SK-N-SH (cell line): ENCODE measurements around the gene HIVEP2. TPM values are rescaled to one million over a fixed set of nuclear protein-coding genes. Genes with fewer than 3 reads are reported as not detected.

ENCODE experiments used
- CTCF ChIA-PET: fragments of 300-600, 350-600 bp; formaldehyde crosslinking; extraction: SDS; loops from one replicate; lab custom pipeline; 2021; lab: Yijun Ruan, JAX
- POLR2A ChIA-PET: fragments of 350-600 bp; sonication (Branson Sonifier 250); formaldehyde crosslinking; extraction: SDS; loops from one replicate; lab custom pipeline; 2020; ENCODE audit warnings: antibody characterized with exemption, inconsistent platforms; lab: Yijun Ruan, JAX
- DNase-seq: peaks from one replicate; pipeline ENCODE4 v3.0.0; 2012
- H2AFZ ChIP-seq: fragments of 200-600 bp; sonication (generic); 2 replicates; pipeline ENCODE4 v1.8.1; 2016; ENCODE audit warnings: antibody characterized with exemption, mild to moderate bottlenecking, low read depth
- H3F3A ChIP-seq: fragments of 200-600 bp; sonication (generic); replicated peaks from 2 replicates; pipeline ENCODE3; 2016; ENCODE audit warnings: antibody characterized with exemption, mild to moderate bottlenecking; ENCODE audit not compliant: insufficient read depth
- H3K27ac ChIP-seq, 2 experiments: fragments of 200-500 bp in 1 of 2; fragments of 200-600 bp in 1 of 2; sonication (Bioruptor generic) in 1 of 2; sonication (generic), shearing (Covaris generic) in 1 of 2; 2 replicates each; pipeline versions ENCODE4 v1.5.1 to v1.6.1; 2014 to 2016; ENCODE audit warnings: low read depth in 2 of 2, inconsistent platforms in 1 of 2, low read length in 1 of 2, mild to moderate bottlenecking in 1 of 2, mixed read lengths in 1 of 2
- H3K27me3 ChIP-seq: fragments of 200-600 bp; sonication (generic), shearing (Covaris generic); 2 replicates; pipeline ENCODE4 v1.6.1; 2016; ENCODE audit warnings: mixed run types; ENCODE audit not compliant: insufficient read depth
- H3K36me3 ChIP-seq, 2 experiments: fragments of 200-500 bp in 1 of 2; fragments of 200-600 bp in 1 of 2; sonication (Bioruptor generic) in 1 of 2; sonication (generic) in 1 of 2; replicated peaks in 1 of 2; 2 replicates each; pipeline versions ENCODE3 to v1.5.1; 2014 to 2016; ENCODE audit warnings: low read length in 1 of 2, mild to moderate bottlenecking in 1 of 2; ENCODE audit not compliant: insufficient read depth in 2 of 2, control insufficient read depth in 1 of 2
- H3K4me1 ChIP-seq, 2 experiments: fragments of 200-500 bp in 1 of 2; fragments of 200-600 bp in 1 of 2; sonication (Bioruptor generic) in 1 of 2; sonication (generic), shearing (Covaris generic) in 1 of 2; 2 replicates each; pipeline versions ENCODE4 v1.5.1 to v1.6.1; 2014 to 2016; ENCODE audit warnings: low read depth in 1 of 2, low read length in 1 of 2, mixed run types in 1 of 2; ENCODE audit not compliant: insufficient read depth in 2 of 2, control insufficient read depth in 1 of 2
- H3K4me2 ChIP-seq: fragments of 200-600 bp; sonication (generic), shearing (Covaris generic); 2 replicates; pipeline ENCODE4 v1.6.1; 2017; ENCODE audit warnings: mixed run types
- H3K4me3 ChIP-seq, 2 experiments: fragments of 200-500 bp in 1 of 2; fragments of 200-600 bp in 1 of 2; sonication (Bioruptor generic) in 1 of 2; sonication (generic), shearing (Covaris generic) in 1 of 2; 2 replicates each; pipeline versions ENCODE4 v1.5.1 to v1.8.1; 2014 to 2016; ENCODE audit warnings: low read depth in 2 of 2, inconsistent platforms in 1 of 2, low read length in 1 of 2, mild to moderate bottlenecking in 1 of 2, mixed read lengths in 1 of 2, moderate library complexity in 1 of 2
- H3K79me2 ChIP-seq: fragments of 200-600 bp; sonication (generic); 2 replicates; pipeline ENCODE4 v1.8.1; 2017; ENCODE audit warnings: mild to moderate bottlenecking; ENCODE audit not compliant: insufficient read depth
- H3K9ac ChIP-seq: fragments of 200-600 bp; sonication (generic); 2 replicates; pipeline ENCODE4 v1.6.1; 2017; ENCODE audit warnings: mixed run types
- H3K9me2 ChIP-seq: fragments of 200-600 bp; sonication (generic); 2 replicates; pipeline ENCODE4 v1.6.1; 2017; ENCODE audit warnings: mixed run types
- H3K9me3 ChIP-seq: fragments of 200-600 bp; sonication (generic); 2 replicates; pipeline ENCODE4 v1.6.1; 2017; ENCODE audit warnings: mixed run types, mild to moderate bottlenecking, moderate library complexity
- H4K20me1 ChIP-seq: fragments of 200-600 bp; sonication (generic); 2 replicates; pipeline ENCODE4 v1.6.1; 2017; ENCODE audit warnings: mild to moderate bottlenecking, mixed run types; ENCODE audit not compliant: insufficient read depth
- CHD2 ChIP-seq: fragments of 150-350 bp; IDR thresholded peaks from 2 replicates; pipeline ENCODE4 v1.6.1; 2018; ENCODE audit warnings: low read length; ENCODE audit not compliant: partially characterized antibody
- CTCF ChIP-seq: fragments of 200-600 bp; sonication (generic); IDR thresholded peaks from 2 replicates; pipeline ENCODE4 v1.6.1; 2017; ENCODE audit warnings: antibody characterized with exemption, mild to moderate bottlenecking, moderate library complexity
- ELF1 ChIP-seq: IDR thresholded peaks from 2 replicates; pipeline ENCODE4 v1.4.0; 2012
- EP300 ChIP-seq, 2 experiments: IDR thresholded peaks; 2 replicates each; pipeline versions ENCODE4 v1.4.0 to v1.6.1; 2012; ENCODE audit warnings: borderline replicate concordance in 1 of 2, low read depth in 1 of 2, low read length in 1 of 2
- FOXM1 ChIP-seq: IDR thresholded peaks from 2 replicates; pipeline ENCODE4 v1.4.0; 2012; ENCODE audit warnings: low read depth, mild to moderate bottlenecking
- JUND ChIP-seq: IDR thresholded peaks from 2 replicates; pipeline ENCODE4 v1.4.0; 2012
- MEF2A ChIP-seq: IDR thresholded peaks from 2 replicates; pipeline ENCODE4 v1.4.0; 2012; ENCODE audit warnings: low read depth, borderline replicate concordance
- NFIC ChIP-seq: IDR thresholded peaks from 2 replicates; pipeline ENCODE4 v1.4.0; 2012; ENCODE audit warnings: borderline replicate concordance
- POLR2AphosphoS5 ChIP-seq: IDR thresholded peaks from 2 replicates; pipeline ENCODE4 v1.6.1; 2012; ENCODE audit warnings: low read depth, low read length
- RAD21 ChIP-seq: IDR thresholded peaks from 2 replicates; pipeline ENCODE4 v1.6.1; 2012; ENCODE audit warnings: mild to moderate bottlenecking, low read length
- RFX5 ChIP-seq: IDR thresholded peaks from 2 replicates; pipeline ENCODE4 v1.6.1; 2012; ENCODE audit warnings: mild to moderate bottlenecking, improper control_type of control experiment, low read length
- RXRA ChIP-seq: IDR thresholded peaks from 2 replicates; pipeline ENCODE4 v1.4.0; 2012; ENCODE audit warnings: low read depth, mild to moderate bottlenecking, borderline replicate concordance
- SMC3 ChIP-seq: IDR thresholded peaks from 2 replicates; pipeline ENCODE4 v1.6.1; 2012; ENCODE audit warnings: low read depth, low read length, improper control_type of control experiment
- YY1 ChIP-seq: IDR thresholded peaks from 2 replicates; pipeline ENCODE4 v1.4.0; 2012; ENCODE audit warnings: low read depth, mild to moderate bottlenecking
- WGBS: methylation state at CpG from one replicate; pipeline ENCODE4 v1.1.6; 2017; ENCODE audit warnings: low lambda C conversion rate; 5-methylcytosine and 5-hydroxymethylcytosine counted together
- polyA plus RNA-seq, 3 experiments: library from polyadenylated mRNA; depleted of rRNA; stranded (reverse); fragments of >200 nt; gene quantifications; 2 replicates each; pipeline ENCODE4 v1.2.3, GENCODE V29; 2012
- TF ChIP-seq, protein P1 (sequence below): IDR thresholded peaks from 2 replicates; pipeline ENCODE4 v1.4.0; 2012; ENCODE audit warnings: low read depth, borderline replicate concordance
- TF ChIP-seq, protein P2 (sequence below): IDR thresholded peaks from 2 replicates; pipeline ENCODE4; 2012
- TF ChIP-seq, protein P3 (sequence below): IDR thresholded peaks from 2 replicates; pipeline ENCODE4 v1.4.0; 2012; ENCODE audit warnings: low read depth, borderline replicate concordance

The HIVEP2 gene
- polyA plus RNA-seq, 1 of the 3 experiments (the other 2 are of a cell fraction): 2.5 TPM

DNA sequence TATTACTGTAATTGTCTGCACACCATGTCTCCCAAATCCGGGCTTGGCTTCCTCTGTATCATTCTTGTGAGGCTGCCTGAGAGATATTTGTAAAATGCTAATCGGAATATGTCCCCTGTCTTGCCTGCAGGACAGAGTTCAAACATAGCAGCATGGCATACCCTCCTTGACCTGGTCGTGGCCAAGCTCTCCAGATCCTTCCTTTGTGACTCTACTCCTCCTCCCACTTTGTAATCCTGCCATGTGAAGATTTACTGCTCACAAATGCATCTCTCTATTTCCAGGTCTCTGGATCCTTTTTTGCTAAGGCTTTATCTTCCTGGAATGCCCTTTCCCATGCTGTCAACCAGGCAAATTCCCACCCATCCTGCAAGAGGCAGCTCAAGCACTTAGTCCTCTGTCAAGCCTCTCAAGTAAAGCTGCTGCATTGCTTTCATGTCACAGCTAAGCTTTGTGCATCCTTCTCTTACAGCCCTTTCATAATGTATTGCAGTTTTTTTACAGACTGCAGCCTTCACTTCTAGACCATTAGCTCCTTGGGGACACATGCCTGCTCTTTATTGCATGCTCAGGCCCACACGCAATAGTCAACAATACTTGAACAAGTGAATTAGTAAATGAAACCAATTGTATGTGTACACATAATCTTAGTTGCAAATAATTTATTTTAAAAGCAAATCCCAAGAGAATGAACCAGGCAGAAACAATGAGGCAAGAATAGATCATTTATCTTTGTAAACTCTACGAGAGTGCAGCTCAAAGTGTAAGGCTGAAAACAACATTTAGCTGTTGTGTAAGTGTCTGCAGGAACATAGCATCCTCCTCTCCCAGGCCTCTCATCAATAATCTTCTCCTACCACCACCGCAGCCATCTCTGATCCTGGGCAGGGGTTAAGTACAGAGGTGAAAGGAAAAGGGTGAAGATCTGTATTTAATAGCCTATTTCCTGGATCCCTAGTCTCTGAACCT is 45.8 kb downstream of the HIVEP2 start:
- peaks cover 9% of the 10 kb centered on the region for H3F3A ChIP-seq
- no peak for DNase-seq
- WGBS: 95% methylated on average over 6 of the region's 6 CpGs
- H3K27ac ChIP-seq: no peak overlapping the region
- peaks cover 0 to 9% of the 10 kb centered on the region in 2 experiments; a peak in 2 of 4 replicates for H3K4me1 ChIP-seq
- no peaks in the 10 kb centered on the region for H3K27me3 ChIP-seq
- H3K4me3 ChIP-seq: no peak overlapping the region
- H3K9ac ChIP-seq: no peak overlapping the region
- no peaks in the 10 kb centered on the region for H4K20me1 ChIP-seq
- no peak overlapping the region for H2AFZ ChIP-seq
- ChIA-PET CTCF (interaction anchor here (0.6 kb wide), 1 partner anchor 668 kb away, joined by 3 read pairs; no protein-coding TSS in a partner anchor), POLR2A (no interaction called here)
- no peak overlapping the region for H3K4me2 ChIP-seq
- TF ChIP-seq CTCF: no peak
- TF ChIP-seq YY1: no peak
- no peak for TF ChIP-seq ELF1
- H3K9me3 ChIP-seq: no peaks in the 10 kb centered on the region
- H3K36me3 ChIP-seq: peaks cover 0 to 3% of the 10 kb centered on the region in 2 experiments
- no peaks in the 10 kb centered on the region for H3K9me2 ChIP-seq
- H3K79me2 ChIP-seq: peaks cover 29% of the 10 kb centered on the region

DNA sequence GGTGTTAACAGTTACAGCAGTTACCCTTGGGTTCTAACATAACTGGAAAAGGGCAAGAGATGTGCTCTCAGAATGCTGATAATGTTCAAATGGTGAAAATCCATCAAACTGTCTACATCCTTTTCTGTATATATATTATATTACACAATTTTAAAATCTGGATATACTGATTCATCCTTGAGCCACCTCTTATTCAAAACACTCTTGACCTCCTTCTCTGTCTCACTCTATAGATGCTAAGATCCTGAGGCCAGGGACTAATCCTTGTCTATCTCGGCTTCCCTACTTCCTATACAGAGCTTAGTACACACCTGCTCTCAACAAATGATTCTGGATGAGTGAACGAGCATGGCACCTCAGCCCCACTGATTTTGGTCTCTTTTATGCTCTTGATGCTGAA is 47.3 kb downstream of the HIVEP2 start:
- H3K4me2 ChIP-seq: no peak overlapping the region
- no peaks in the 10 kb centered on the region for H4K20me1 ChIP-seq
- DNase-seq: no peak
- H3K9me2 ChIP-seq: no peaks in the 10 kb centered on the region
- no peak overlapping the region for H3K4me3 ChIP-seq
- peaks cover 32% of the 10 kb centered on the region for H3K79me2 ChIP-seq
- H3K27ac ChIP-seq: no peak overlapping the region
- H2AFZ ChIP-seq: no peak overlapping the region
- POLR2A ChIA-PET: no interaction called here
- peaks cover 0 to 16% of the 10 kb centered on the region in 2 experiments; a peak in 2 of 4 replicates for H3K4me1 ChIP-seq
- 89% methylated on average over 2 of the region's 2 CpGs for WGBS
- TF ChIP-seq EP300 (IDR thresholded peaks at IDR 0.05; ENCODE audit: borderline replicate concordance in 1 of 2, low read depth in 1 of 2, low read length in 1 of 2): no peak
- H3F3A ChIP-seq: peaks cover 5% of the 10 kb centered on the region
- CTCF ChIA-PET: no interaction called here
- H3K9me3 ChIP-seq: no peaks in the 10 kb centered on the region
- no peak overlapping the region for H3K9ac ChIP-seq
- peaks cover 0 to 3% of the 10 kb centered on the region in 2 experiments for H3K36me3 ChIP-seq
- H3K27me3 ChIP-seq: no peaks in the 10 kb centered on the region

- Histone ChIP-seq H3K79me2 (peaks cover 34% of the 10 kb centered on the region), H3K9me3 (no peaks in the 10 kb centered on the region), H3K4me3 (no peak overlapping the region), H3K4me2 (no peak overlapping the region), H3K9ac (no peak overlapping the region), H3K9me2 (no peaks in the 10 kb centered on the region), H3K4me1 (peaks cover 0 to 19% of the 10 kb centered on the region in 2 experiments; a peak in 2 of 4 replicates), H3F3A (peaks cover 2% of the 10 kb centered on the region), H4K20me1 (no peaks in the 10 kb centered on the region), H3K27ac (no peak overlapping the region), H3K27me3 (no peaks in the 10 kb centered on the region), H2AFZ (no peak overlapping the region), H3K36me3 (peaks cover 0 to 3% of the 10 kb centered on the region in 2 experiments)
- CTCF ChIA-PET: no interaction called here
- POLR2A ChIA-PET: no interaction called here
- DNase-seq: no peak
- TF ChIP-seq MEF2A: no peak
- no peak for TF ChIP-seq NFIC
- TF ChIP-seq CHD2: no peak
- no peak for TF ChIP-seq FOXM1
- no peak for TF ChIP-seq POLR2AphosphoS5
- TF ChIP-seq, protein P1, sequence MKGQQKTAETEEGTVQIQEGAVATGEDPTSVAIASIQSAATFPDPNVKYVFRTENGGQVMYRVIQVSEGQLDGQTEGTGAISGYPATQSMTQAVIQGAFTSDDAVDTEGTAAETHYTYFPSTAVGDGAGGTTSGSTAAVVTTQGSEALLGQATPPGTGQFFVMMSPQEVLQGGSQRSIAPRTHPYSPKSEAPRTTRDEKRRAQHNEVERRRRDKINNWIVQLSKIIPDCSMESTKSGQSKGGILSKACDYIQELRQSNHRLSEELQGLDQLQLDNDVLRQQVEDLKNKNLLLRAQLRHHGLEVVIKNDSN: no peak
- TF ChIP-seq SMC3: no peak
- TF ChIP-seq, protein P2, sequence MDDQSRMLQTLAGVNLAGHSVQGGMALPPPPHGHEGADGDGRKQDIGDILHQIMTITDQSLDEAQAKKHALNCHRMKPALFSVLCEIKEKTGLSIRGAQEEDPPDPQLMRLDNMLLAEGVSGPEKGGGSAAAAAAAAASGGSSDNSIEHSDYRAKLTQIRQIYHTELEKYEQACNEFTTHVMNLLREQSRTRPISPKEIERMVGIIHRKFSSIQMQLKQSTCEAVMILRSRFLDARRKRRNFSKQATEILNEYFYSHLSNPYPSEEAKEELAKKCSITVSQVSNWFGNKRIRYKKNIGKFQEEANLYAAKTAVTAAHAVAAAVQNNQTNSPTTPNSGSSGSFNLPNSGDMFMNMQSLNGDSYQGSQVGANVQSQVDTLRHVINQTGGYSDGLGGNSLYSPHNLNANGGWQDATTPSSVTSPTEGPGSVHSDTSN: no peak
- TF ChIP-seq RXRA: no peak
- TF ChIP-seq RAD21: no peak
- TF ChIP-seq, protein P3, sequence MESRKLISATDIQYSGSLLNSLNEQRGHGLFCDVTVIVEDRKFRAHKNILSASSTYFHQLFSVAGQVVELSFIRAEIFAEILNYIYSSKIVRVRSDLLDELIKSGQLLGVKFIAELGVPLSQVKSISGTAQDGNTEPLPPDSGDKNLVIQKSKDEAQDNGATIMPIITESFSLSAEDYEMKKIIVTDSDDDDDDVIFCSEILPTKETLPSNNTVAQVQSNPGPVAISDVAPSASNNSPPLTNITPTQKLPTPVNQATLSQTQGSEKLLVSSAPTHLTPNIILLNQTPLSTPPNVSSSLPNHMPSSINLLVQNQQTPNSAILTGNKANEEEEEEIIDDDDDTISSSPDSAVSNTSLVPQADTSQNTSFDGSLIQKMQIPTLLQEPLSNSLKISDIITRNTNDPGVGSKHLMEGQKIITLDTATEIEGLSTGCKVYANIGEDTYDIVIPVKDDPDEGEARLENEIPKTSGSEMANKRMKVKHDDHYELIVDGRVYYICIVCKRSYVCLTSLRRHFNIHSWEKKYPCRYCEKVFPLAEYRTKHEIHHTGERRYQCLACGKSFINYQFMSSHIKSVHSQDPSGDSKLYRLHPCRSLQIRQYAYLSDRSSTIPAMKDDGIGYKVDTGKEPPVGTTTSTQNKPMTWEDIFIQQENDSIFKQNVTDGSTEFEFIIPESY: no peak
- TF ChIP-seq JUND: no peak
- no peak for TF ChIP-seq RFX5
Observed at GRCh38 chr6:142896732-142897131, 48.2 kb downstream of the HIVEP2 start.
